ENCODE data around the gene S100G.
"Not testable (repeated sequence)": the region's sequence is repeated elsewhere in the genome, so short reads cannot be mapped to it uniquely, and the experiment has no call there.

The S100G gene, protein sequence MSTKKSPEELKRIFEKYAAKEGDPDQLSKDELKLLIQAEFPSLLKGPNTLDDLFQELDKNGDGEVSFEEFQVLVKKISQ

DNA sequence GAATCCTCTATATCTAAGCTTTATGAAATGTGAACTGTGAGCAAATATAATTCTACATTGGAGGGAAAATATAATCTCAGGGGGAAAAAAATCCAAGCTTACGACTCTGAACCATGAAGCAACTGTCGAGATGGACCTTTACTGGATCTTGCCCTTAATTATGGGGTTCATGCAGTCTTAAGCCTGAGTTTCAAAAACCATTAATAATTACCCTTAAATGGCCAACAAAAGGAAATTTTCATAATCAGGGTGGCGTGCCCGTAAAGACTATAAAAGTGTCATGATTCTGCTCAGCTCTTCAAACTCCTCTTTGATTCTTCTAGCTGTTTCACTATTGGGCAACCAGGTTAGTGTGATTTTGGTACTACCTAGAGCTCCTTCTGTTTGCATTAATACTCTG is at the start of gene S100G:
Gene S100G, plus strand, starts transcription at position 301 of the 400 bp plus-strand sequence. CDS start 849 bp downstream, outside the sequence.
- no peak for DNase-seq

- DNase-seq, result no peak
These were observed 48.1 kb upstream of the S100G start for GRCh38 chrX:16601885-16602284.

- DNase-seq, result not testable (repeated sequence)
These were observed 46.7 kb upstream of the S100G start for GRCh38 chrX:16603235-16603634.

- no peak for DNase-seq
These were observed 46.1 kb upstream of the S100G start for GRCh38 chrX:16603822-16604221.

DNA sequence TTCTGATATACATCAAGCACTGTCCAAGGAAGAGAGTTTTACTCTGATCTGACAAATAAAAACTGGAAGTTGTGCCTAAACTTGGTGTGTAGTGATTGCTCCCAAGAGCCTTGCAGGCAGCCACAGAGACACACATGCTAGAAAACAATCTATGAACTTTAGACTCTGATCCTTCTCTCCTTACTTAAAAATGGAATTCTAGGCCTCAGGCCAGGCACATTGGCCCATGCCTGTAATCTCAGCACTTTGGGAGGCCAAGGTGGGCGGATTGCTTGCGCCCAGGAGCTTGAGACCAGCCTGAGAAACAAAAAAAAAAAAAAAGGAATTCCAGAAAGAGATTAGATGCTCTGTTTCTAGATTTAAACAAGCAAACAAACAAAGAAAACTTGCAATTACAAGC is 45.6 kb upstream of the S100G start:
- no peak for DNase-seq

DNA sequence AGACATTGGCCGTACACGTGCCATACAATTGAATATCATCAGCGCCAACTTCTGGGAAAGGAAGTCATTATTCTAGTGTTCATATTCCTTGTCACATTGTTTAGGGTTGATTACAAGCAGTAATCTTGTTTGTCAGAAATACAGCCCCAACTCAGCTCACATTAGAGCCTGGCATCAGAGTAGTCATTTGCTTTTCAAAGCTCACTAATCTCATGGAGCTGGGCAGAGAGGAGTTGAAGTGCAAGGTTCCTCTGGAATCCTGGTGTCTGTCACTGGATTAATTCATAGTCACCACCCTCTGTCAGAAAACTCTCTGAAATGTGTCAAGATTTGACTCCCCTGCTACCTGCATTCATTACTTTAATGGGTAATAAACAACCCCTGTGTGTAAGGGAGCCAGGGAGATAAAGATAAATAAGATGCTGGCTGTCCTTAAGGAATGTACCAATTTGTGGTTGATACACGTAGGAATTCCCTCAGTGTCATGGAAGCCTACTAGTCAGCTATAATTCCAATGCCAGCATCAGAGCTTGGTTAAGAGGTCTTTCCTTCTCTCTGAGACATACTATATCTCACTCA is 43.7 kb upstream of the S100G start:
- no peak for DNase-seq

GRCh38 chrX:16610121-16610621 is 39.8 kb upstream of the S100G start:
- no peak for DNase-seq

DNA sequence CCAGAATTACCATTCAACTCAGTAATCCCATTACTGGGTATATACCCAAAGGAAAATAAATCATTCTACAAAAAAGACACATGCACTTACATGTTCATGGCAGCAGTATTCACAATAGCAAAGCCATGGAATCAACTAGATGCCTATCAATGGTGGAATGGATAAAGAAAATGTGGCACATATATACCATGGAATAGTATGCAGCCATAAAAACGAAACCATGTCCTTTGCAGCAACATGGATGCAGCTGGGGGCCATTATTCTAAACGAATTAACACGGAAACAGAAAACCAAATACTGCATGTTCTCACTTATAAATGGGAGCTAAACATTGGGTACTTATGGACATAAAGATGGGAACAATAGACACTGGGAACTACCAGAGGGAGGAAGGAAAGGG is 39.3 kb upstream of the S100G start:
- DNase-seq, result not testable (repeated sequence)

DNA sequence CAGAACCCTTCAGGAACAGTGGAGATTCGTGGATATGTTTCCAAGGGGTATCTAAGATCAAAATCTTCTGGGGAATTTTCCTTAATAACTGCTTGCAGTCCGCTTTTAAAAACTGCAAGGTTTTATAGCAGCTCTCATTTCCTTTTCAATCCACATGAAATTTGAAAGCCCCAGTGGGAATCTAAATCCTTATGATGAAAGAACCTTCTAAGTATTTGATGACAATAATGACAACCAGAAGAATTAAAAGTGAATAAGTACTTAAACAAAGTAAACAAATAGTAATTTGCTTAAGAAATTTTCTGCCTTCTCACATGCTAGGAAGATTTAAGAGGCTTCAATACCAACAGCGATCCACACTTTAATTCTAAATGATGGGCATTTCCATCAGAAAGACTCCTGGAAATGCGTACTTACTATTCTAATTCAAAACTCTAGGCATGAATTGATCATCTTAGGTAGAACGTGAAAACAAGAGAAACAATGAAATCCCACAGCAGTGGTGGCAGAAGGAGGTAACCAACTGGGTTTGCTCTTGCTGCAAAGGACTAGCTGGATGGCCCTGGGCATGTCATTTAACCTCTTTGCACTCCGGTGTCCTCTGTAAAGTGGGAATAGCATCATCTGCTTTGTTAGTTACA is 37.6 kb upstream of the S100G start:
- DNase-seq, result no peak

DNA sequence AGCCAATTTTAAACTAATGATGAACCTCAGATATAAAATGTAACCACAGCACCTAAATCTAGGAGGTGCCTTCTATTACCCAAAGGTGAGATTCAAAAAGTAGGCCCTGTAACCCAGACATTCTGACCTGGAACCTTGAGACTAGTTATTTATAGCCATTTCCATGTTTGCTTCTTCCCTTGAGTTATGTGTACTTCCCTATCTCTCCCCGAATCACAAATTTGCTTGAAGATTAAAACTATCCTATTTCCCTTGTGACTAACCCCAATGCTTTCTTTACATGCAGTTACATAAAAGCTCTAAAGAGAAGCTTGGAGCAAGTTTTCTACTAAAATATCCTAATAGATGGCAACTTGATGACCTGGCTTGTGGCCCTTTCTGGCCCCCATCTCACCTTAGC is 32.6 kb upstream of the S100G start:
- no peak for DNase-seq

DNA sequence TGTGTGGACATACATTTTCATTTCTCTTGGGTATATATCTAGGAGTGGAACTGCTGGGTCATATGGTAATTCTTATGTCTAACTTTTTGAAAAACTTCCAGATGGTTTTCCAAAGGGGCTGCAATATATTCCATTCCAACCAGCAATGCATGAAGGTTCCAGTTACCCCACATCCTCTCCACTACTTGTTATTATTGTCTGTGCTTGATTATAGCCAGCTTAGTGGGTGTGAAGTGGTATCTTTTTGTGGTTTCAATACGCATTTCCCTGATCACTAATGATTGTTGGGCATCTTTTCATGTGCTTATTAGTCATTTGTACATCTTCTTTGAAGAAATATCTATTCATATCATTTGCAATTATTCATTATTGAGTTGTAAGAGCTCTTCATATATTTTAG is 31.5 kb upstream of the S100G start:
- no peak for DNase-seq

- DNase-seq, result no peak
These were observed 30.9 kb upstream of the S100G start for GRCh38 chrX:16619024-16619423.

- DNase-seq, result not testable (repeated sequence)
These were observed 21.4 kb upstream of the S100G start for GRCh38 chrX:16628511-16628910.

DNA sequence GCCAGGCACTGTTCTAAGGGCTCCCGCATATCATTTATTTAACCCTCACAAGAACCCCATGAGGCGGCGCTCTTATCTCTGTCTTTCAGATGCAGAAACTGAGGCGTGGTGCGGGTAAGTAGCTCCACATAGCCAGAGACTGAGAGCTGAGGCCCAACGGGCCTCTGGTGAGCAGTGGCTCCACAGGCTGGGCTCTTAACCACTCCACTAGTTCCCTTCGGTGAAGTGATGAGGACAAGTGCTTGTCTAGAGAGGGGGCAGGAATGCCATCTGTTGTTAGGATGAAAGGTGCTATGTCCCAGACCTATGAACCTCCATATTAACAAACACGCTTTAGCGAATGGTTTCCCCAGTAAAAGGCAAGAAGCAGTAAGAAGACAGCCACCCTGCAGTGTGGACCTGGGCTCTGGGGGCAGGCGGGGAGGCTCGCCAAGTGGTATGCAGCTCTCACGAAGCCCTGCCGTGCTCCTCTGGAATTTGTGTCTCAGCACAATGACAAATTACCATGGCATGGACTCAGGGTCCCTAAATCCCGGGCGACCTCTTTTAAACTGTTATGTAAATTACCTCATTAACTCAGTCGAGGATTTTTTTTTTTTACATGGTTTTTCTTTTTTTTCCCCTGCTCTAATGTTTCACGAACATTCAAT is 20.9 kb upstream of the S100G start:
- DNase-seq, result no peak

DNA sequence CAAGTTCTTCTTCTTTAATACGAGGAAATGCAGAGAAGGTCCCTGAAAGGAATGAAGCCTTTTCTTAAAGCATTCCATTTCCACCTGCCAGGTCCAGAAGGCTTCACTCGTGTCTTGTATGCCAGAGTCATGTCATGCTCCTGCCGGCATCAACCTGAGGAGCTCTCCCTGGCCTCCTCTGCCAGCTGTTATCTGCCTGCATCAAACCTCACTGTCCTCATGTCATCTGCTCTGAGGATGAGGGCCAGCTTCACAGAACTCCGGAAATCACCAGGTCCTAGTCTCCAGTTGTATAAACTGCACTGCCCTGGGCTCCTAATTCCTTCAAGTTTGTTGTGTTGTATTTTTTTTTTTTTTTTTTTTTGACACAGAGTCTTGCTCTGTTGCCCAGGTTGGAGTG is 20.0 kb upstream of the S100G start:
- DNase-seq, result no peak

DNA sequence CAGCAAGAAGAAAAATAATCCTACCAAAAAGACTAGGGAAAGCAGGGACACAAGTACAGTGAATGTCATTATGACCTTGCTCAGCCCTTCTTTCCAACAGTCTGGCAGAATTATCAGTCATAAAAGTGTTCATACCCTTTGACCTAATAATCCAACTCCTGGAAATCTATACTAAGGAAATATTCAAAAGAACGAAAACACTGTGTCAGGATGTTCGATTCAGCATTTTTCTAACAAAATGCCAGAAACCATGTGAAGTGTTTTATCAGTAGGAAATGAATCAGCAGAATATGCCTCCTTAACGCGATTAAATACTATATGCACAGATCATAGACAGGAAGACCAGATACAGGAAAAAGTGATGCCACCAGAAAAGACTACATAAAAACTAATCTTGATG is 16.2 kb upstream of the S100G start:
- no peak for DNase-seq

- no peak for DNase-seq
These were observed 14.9 kb upstream of the S100G start for GRCh38 chrX:16635040-16635439.

- DNase-seq, result no peak
These were observed 14.4 kb upstream of the S100G start for GRCh38 chrX:16635596-16635995.

GRCh38 chrX:16638533-16638932 is 11.4 kb upstream of the S100G start:
- no peak for DNase-seq

DNA sequence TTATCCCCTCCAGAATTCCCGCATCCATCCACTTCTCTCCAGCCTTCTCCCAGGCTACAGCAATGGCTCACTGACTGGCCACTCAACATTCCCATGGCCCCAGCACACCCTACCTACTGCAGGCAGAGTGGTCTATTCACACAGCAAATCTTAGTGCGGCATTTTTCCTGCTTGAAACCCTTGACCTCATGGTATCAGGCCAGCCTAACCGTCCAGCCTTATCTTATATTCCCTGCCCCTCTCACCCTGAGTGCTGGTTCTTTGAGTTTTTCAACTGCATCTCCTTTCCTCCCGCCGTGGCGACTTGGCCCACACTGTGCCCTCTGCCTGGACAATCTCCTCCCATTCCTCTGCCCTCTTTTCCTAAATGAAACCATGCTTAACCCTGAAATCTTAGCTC is 10.0 kb upstream of the S100G start:
- no peak for DNase-seq

GRCh38 chrX:16640823-16641222 is 9.1 kb upstream of the S100G start:
- no peak for DNase-seq

- no peak for DNase-seq
These were observed 6.8 kb upstream of the S100G start for GRCh38 chrX:16643176-16643575.

- DNase-seq, result no peak
These were observed 3.4 kb upstream of the S100G start for GRCh38 chrX:16646366-16647138.
